ENCODE data around the gene FOXJ3. TPM values are rescaled to one million over a fixed set of nuclear protein-coding genes. Genes with fewer than 3 reads are reported as not detected.

Gene FOXJ3
- total RNA-seq, 2 donors from 2014 or later: 67.3 to 79.4 TPM

- no peaks in the 10 kb centered on the region for H3K9me3 Mint-ChIP-seq
These were observed 8.0 kb upstream of the FOXJ3 start for GRCh38 chr1:42343049-42343448.

GRCh38 chr1:42340901-42341300 is 5.9 kb upstream of the FOXJ3 start:
- no peaks in the 10 kb centered on the region for H3K9me3 Mint-ChIP-seq
- 86 to 88% methylated on average over 1 of the region's 1 CpG for WGBS, 2 experiments (ENCODE audit: insufficient coverage in 1 of 2, insufficient read length in 1 of 2)
- no peak for TF ChIP-seq CTCF (conservative IDR thresholded peaks at IDR 0.05)
- H3K36me3 Mint-ChIP-seq (ENCODE audit: low read depth): no peaks in the 10 kb centered on the region
- peaks cover 46% of the 10 kb centered on the region for H3K4me1 Mint-ChIP-seq
- Histone ChIP-seq H3K36me3 (ENCODE audit: control insufficient read depth, insufficient read depth, low read length) (no peaks in the 10 kb centered on the region), H3K27me3 (ENCODE audit: control insufficient read depth, insufficient read depth, low read length, poor library complexity, severe bottlenecking) (no peaks in the 10 kb centered on the region), H3K4me3 (ENCODE audit: low read length) (peak overlapping the region; percentile 58), H3K9me3 (ENCODE audit: control insufficient read depth, low read length) (no peaks in the 10 kb centered on the region), H3K4me1 (ENCODE audit: control insufficient read depth, insufficient read depth, low read length) (peaks cover 6% of the 10 kb centered on the region), H3K9ac (ENCODE audit: extremely low read depth, low read length, poor library complexity, severe bottlenecking) (peak overlapping the region; percentile 63), H3K27ac (ENCODE audit: low read depth, low read length) (no peak overlapping the region)
- no peak overlapping the region for H3K4me3 Mint-ChIP-seq
- peak overlapping the region; percentile 82 for H3K27ac Mint-ChIP-seq
- peak; percentile 52 for DNase-seq
- no peaks in the 10 kb centered on the region for H3K27me3 Mint-ChIP-seq (ENCODE audit: insufficient read depth)

More at GRCh38 chr1:42343049-42343448, 8.0 kb upstream of the FOXJ3 start:
- no peak overlapping the region for H3K4me3 ChIP-seq (ENCODE audit: low read length)
- no peaks in the 10 kb centered on the region for H3K9me3 ChIP-seq (ENCODE audit: control insufficient read depth, low read length)
- no peak for DNase-seq
- no peak for TF ChIP-seq CTCF (conservative IDR thresholded peaks at IDR 0.05)
- no peaks in the 10 kb centered on the region for H3K36me3 Mint-ChIP-seq (ENCODE audit: low read depth)
- H3K27me3 ChIP-seq (ENCODE audit: control insufficient read depth, insufficient read depth, low read length, poor library complexity, severe bottlenecking): no peaks in the 10 kb centered on the region
- H3K4me1 Mint-ChIP-seq: peaks cover 29% of the 10 kb centered on the region
- H3K27ac ChIP-seq (ENCODE audit: low read depth, low read length): no peak overlapping the region
- WGBS, 2 experiments (ENCODE audit: insufficient coverage in 1 of 2, insufficient read length in 1 of 2): 64 to 96% methylated on average over 1 to 5 of the region's 5 CpGs
- H3K36me3 ChIP-seq (ENCODE audit: control insufficient read depth, insufficient read depth, low read length): no peaks in the 10 kb centered on the region
- peaks cover 5% of the 10 kb centered on the region for H3K4me1 ChIP-seq (ENCODE audit: control insufficient read depth, insufficient read depth, low read length)
- H3K4me3 Mint-ChIP-seq: no peak overlapping the region
- no peaks in the 10 kb centered on the region for H3K27me3 Mint-ChIP-seq (ENCODE audit: insufficient read depth)
- H3K27ac Mint-ChIP-seq: no peak overlapping the region
- no peak overlapping the region for H3K9ac ChIP-seq (ENCODE audit: extremely low read depth, low read length, poor library complexity, severe bottlenecking)

- 48% methylated on average over 2 of the region's 2 CpGs; no CpG with 5 or more reads in 1 of the 2 experiments for WGBS, 2 experiments (ENCODE audit: insufficient coverage in 1 of 2, insufficient read length in 1 of 2)
- DNase-seq: no peak
These were observed 5.1 kb upstream of the FOXJ3 start for GRCh38 chr1:42340093-42340492.

More at GRCh38 chr1:42340093-42340492, 5.1 kb upstream of the FOXJ3 start:
- no peaks in the 10 kb centered on the region for H3K27me3 Mint-ChIP-seq (ENCODE audit: insufficient read depth)
- H3K4me3 Mint-ChIP-seq: peak overlapping the region; percentile 11
- no peaks in the 10 kb centered on the region for H3K9me3 Mint-ChIP-seq
- no peaks in the 10 kb centered on the region for H3K36me3 Mint-ChIP-seq (ENCODE audit: low read depth)
- H3K4me3 ChIP-seq (ENCODE audit: low read length): peak overlapping the region; percentile 58
- peak overlapping the region; percentile 38 for H3K27ac Mint-ChIP-seq
- no peaks in the 10 kb centered on the region for H3K36me3 ChIP-seq (ENCODE audit: control insufficient read depth, insufficient read depth, low read length)
- H3K27me3 ChIP-seq (ENCODE audit: control insufficient read depth, insufficient read depth, low read length, poor library complexity, severe bottlenecking): no peaks in the 10 kb centered on the region
- H3K27ac ChIP-seq (ENCODE audit: low read depth, low read length): peak overlapping the region; percentile 48
- H3K4me1 ChIP-seq (ENCODE audit: control insufficient read depth, insufficient read depth, low read length): peaks cover 6% of the 10 kb centered on the region
- H3K9me3 ChIP-seq (ENCODE audit: control insufficient read depth, low read length): no peaks in the 10 kb centered on the region
- H3K9ac ChIP-seq (ENCODE audit: extremely low read depth, low read length, poor library complexity, severe bottlenecking): peak overlapping the region; percentile 63
- TF ChIP-seq CTCF (conservative IDR thresholded peaks at IDR 0.05): no peak
- H3K4me1 Mint-ChIP-seq: peaks cover 47% of the 10 kb centered on the region

Measured in endodermal cell (in vitro differentiated cells).